HUES48 (cell line): Measurements from ENCODE around the gene PEX5.
A peak's percentile ranks its signal among the peaks of the same experiment; 100 is the strongest.
"Not testable (repeated sequence)": the region's sequence is repeated elsewhere in the genome, so short reads cannot be mapped to it uniquely, and the experiment has no call there.

Source experiments
- H3K27ac ChIP-seq: one replicate; pipeline ENCODE4 v1.7.0; 2013; ENCODE audit warnings: low read depth, low read length, inconsistent platforms
- H3K27me3 ChIP-seq: 2 replicates; pipeline ENCODE4 v1.6.1; 2013; ENCODE audit warnings: mild to moderate bottlenecking, low read length; ENCODE audit not compliant: control insufficient read depth, insufficient read depth
- H3K36me3 ChIP-seq: 2 replicates; pipeline ENCODE4 v1.6.1; 2013; ENCODE audit warnings: low read length; ENCODE audit not compliant: control insufficient read depth, insufficient read depth
- H3K4me1 ChIP-seq: 2 replicates; pipeline ENCODE4 v1.6.1; 2013; ENCODE audit warnings: mild to moderate bottlenecking, low read length; ENCODE audit not compliant: control insufficient read depth, insufficient read depth
- H3K4me3 ChIP-seq: 2 replicates; pipeline ENCODE4 v1.5.1; 2013; ENCODE audit warnings: mild to moderate bottlenecking, low read depth, low read length
- H3K9ac ChIP-seq: 2 replicates; pipeline ENCODE4 v1.6.1; 2013; ENCODE audit warnings: mild to moderate bottlenecking, low read depth, low read length, moderate library complexity
- H3K9me3 ChIP-seq: 2 replicates; pipeline ENCODE4 v1.6.1; 2013; ENCODE audit warnings: low read length; ENCODE audit not compliant: control insufficient read depth, insufficient read depth

Gene PEX5

DNA sequence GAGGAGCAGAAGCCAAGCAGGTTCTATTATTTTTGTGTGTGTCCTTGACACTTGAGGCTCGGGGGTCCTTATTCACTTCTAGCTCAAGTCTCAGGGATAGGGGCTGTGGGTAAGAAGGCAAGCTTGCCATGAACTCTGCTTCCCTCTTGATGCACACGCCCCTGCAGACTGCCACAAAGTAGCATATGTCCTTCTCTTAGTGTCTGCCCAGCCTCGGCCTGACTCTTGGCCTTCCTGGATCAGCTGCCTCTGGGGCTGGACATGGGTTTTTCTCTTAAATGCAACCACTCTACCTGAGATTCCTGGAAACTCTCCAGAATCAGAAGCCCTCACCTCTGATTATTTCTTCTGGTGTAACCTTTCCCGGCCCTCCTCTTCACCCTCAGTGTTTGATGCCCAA is 28.2 kb upstream of the PEX5 start:
- Histone ChIP-seq H3K4me3 (no peak overlapping the region), H3K27me3 (no peaks in the 10 kb centered on the region), H3K4me1 (no peaks in the 10 kb centered on the region), H3K9me3 (peaks cover 11% of the 10 kb centered on the region), H3K36me3 (no peaks in the 10 kb centered on the region), H3K27ac (no peak overlapping the region), H3K9ac (no peak overlapping the region)

DNA sequence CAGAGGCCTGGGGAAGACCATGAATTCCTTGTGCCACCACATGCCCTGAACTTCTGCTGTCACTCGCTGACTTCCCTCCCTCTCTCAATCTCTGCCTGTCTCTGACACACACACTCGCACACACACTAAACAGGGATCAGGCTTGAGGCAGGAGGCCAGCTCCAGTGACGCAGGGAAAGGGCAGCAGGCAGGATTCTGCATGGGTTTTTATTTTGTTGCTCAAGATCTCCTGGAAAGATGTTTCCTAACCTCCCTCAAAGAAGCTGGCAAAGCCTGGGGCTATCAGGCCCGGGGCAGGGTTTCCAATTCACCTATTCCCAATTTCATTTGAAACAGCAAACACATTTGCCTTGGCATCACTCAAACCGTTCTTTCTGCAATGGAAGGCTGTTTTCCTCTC is 27.7 kb upstream of the PEX5 start:
- H3K4me1 ChIP-seq = no peaks in the 10 kb centered on the region
- no peaks in the 10 kb centered on the region for H3K36me3 ChIP-seq
- no peaks in the 10 kb centered on the region for H3K27me3 ChIP-seq
- H3K9ac ChIP-seq = no peak overlapping the region
- H3K4me3 ChIP-seq = no peak overlapping the region
- no peak overlapping the region for H3K27ac ChIP-seq
- peaks cover 15% of the 10 kb centered on the region for H3K9me3 ChIP-seq

DNA sequence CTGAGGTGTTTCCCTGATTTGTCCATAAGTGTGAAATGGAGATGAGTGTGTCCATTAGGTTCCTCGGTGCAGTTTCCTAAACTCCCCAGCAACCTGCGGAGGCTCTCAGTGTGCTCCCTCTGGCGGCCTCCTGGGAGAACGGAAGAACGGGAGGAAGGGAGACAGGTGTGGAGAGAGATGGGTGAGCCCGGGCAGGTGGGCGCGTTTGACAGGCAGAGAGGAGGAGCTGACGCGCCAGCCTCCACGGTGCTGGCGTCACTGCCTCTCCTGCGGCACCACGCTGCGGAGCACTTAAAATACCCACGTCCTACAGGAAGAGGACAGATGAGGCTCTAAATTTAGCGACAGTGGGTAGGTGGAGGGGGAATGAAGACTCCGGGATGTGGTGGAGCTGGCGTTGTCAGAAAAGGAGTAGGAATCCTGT is 26.8 kb upstream of the PEX5 start:
- no peaks in the 10 kb centered on the region for H3K4me1 ChIP-seq
- peaks cover 24% of the 10 kb centered on the region for H3K9me3 ChIP-seq
- no peak overlapping the region for H3K4me3 ChIP-seq
- H3K9ac ChIP-seq = no peak overlapping the region
- no peaks in the 10 kb centered on the region for H3K27me3 ChIP-seq
- H3K27ac ChIP-seq = no peak overlapping the region
- H3K36me3 ChIP-seq = no peaks in the 10 kb centered on the region

DNA sequence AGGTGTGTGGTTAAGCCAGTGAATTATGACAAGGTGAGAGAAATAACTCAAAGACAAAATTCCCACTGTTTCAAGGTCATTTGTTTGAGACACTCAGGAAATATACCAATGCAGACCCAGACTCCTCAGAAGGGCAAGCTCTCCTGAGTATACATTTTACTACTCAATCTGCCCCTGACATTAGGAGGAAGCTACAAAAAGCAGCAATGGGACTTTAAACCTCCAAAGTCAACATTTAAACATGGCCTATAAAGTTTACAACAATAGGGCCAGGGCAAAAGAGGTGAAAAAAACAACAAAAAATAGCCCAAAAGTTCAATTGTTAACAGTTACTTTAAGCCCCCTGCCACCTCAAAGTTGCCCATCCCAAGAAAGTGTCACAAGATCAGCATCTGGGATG is 19.5 kb upstream of the PEX5 start:
- peaks cover 77% of the 10 kb centered on the region for H3K9me3 ChIP-seq
- no peak overlapping the region for H3K9ac ChIP-seq
- no peak overlapping the region for H3K4me3 ChIP-seq
- H3K36me3 ChIP-seq = no peaks in the 10 kb centered on the region
- no peak overlapping the region for H3K27ac ChIP-seq
- no peaks in the 10 kb centered on the region for H3K27me3 ChIP-seq
- no peaks in the 10 kb centered on the region for H3K4me1 ChIP-seq

DNA sequence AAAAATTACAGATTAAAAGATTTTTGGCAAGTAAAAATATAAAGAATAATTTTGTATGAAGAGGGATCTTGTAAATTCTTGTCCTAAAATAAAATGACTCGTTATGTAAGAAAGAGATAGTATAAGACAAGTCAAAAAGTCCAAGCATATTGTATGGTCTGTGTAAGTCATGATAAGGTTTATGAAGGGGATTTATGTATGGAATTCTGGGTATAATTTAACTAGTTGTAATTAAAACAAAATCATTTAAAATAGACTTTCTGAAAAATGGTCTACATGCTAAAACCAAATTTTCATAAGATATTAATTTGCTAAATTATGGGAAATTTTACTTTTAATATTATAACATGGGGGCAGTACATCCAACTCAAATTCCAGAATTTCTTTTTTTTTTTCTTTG is 17.6 kb upstream of the PEX5 start:
- Histone ChIP-seq H3K4me3 (no peak overlapping the region), H3K9me3 (peaks cover 79% of the 10 kb centered on the region)

DNA sequence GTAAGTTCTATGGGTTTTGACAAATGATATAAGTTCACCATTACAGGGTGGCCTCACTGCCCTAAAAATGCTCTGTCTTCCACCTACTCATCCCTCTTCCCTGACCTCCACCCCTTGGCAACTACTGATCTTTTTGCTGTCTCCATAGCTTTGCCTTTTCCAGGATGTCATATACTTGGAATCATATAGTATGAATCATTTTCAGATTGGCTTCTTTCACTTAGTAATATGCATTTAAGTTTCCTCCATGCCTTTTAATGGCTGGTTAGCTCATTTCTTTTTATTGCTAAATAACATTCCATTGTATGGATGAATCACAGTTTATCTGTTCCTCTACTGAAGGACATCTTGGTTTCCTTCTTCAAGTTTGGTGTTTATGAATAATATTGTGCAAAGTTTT is 14.0 kb upstream of the PEX5 start:
- Histone ChIP-seq H3K4me1 (no peaks in the 10 kb centered on the region), H3K36me3 (no peaks in the 10 kb centered on the region), H3K4me3 (no peak overlapping the region), H3K9me3 (peaks cover 53% of the 10 kb centered on the region), H3K27ac (no peak overlapping the region), H3K27me3 (no peaks in the 10 kb centered on the region), H3K9ac (no peak overlapping the region)

More for the DNA sequence above, 17.6 kb upstream of the PEX5 start:
- Histone ChIP-seq H3K36me3 (no peaks in the 10 kb centered on the region), H3K27ac (no peak overlapping the region), H3K4me1 (no peaks in the 10 kb centered on the region), H3K9ac (no peak overlapping the region), H3K27me3 (no peaks in the 10 kb centered on the region)

DNA sequence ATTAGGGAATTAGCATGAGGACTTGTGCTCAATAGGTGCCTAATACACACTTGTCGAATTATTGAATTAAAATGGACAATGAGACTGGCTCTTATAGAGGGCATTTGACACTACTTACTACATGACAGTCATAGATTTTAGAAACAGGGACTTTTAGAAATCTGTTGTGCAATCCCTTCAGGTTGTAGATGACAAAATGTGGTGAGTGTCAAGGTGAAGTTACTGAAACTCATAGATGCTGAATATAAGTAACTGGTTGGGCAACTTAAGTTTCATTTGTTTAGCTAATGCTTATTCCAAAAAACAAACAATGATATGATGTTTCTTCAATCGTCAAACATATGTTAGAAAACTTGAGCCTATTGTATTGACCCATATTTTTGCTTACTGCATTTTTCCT is 12.9 kb upstream of the PEX5 start:
- H3K27ac ChIP-seq = no peak overlapping the region
- no peak overlapping the region for H3K9ac ChIP-seq
- H3K4me3 ChIP-seq = no peak overlapping the region
- H3K9me3 ChIP-seq = peaks cover 46% of the 10 kb centered on the region
- no peaks in the 10 kb centered on the region for H3K27me3 ChIP-seq
- H3K36me3 ChIP-seq = no peaks in the 10 kb centered on the region
- H3K4me1 ChIP-seq = no peaks in the 10 kb centered on the region

DNA sequence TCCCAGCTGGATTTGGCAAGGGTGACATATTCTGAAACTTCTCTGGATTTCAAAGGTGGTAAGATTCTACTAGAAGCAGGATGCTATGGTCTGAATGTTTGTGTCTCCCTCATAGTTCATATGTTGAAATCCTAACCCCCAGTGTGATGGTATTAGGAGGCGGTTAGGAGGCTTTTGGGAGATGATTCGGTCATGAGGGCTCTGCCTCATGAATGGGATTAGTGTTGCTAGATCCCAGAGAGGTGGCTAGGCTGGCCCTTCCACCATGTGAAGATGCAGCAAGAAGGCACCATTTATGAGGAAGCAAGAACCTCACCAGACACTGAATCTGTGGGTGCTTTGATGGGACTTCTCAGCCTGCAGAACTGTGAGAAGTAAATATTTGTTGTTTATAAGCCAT is 11.0 kb upstream of the PEX5 start:
- Histone ChIP-seq H3K4me3 (no peak overlapping the region), H3K9me3 (peaks cover 31% of the 10 kb centered on the region), H3K27me3 (no peaks in the 10 kb centered on the region), H3K27ac (no peak overlapping the region), H3K9ac (no peak overlapping the region), H3K4me1 (no peaks in the 10 kb centered on the region), H3K36me3 (no peaks in the 10 kb centered on the region)

DNA sequence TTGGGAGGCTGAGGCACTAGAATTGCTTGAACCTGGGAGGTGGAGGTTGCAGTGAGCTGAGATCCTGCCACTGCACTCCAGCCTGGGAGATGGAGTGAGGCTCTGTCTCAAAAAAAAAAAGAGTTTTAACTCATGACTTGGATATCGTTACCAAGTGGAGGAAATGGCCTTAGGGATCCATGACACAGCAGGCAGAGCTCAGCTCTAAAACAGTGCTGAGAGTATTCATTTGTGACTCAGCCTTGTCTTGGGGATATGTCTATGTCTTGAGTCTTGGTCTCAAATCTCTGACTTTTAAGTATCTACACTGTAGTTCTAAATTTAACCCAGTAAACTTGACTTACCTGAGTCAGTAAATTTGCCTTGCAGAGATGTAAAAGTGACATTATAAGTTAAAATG is 8.8 kb upstream of the PEX5 start:
- H3K4me3 ChIP-seq = no peak overlapping the region
- H3K27me3 ChIP-seq = no peaks in the 10 kb centered on the region
- H3K27ac ChIP-seq = no peak overlapping the region
- H3K9ac ChIP-seq = no peak overlapping the region
- no peaks in the 10 kb centered on the region for H3K4me1 ChIP-seq
- H3K36me3 ChIP-seq = no peaks in the 10 kb centered on the region
- H3K9me3 ChIP-seq = peaks cover 17% of the 10 kb centered on the region

DNA sequence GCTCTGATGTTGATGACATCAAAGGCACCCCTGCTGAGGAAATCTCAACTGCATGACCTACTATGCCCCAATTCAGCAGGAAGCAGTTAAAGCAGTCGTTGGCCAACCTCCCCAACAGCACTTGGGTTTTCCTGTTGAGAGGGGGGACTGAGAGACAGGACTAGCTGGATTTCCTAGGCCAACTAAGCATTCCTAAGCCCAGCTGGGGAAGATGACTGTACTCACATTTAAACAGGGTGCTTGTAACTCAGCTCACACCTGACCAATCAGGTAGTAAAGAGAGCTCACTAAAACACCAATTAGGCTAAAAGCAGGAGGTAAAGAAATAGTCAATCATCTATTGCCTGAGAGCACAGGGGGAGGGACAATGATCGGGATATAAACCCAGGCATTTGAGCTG is 3.4 kb upstream of the PEX5 start:
- not testable (repeated sequence) for H3K27me3 ChIP-seq, H3K4me3 ChIP-seq, H3K9ac ChIP-seq, H3K9me3 ChIP-seq, H3K27ac ChIP-seq, H3K36me3 ChIP-seq
- peaks cover 15% of the 10 kb centered on the region for H3K4me1 ChIP-seq

DNA sequence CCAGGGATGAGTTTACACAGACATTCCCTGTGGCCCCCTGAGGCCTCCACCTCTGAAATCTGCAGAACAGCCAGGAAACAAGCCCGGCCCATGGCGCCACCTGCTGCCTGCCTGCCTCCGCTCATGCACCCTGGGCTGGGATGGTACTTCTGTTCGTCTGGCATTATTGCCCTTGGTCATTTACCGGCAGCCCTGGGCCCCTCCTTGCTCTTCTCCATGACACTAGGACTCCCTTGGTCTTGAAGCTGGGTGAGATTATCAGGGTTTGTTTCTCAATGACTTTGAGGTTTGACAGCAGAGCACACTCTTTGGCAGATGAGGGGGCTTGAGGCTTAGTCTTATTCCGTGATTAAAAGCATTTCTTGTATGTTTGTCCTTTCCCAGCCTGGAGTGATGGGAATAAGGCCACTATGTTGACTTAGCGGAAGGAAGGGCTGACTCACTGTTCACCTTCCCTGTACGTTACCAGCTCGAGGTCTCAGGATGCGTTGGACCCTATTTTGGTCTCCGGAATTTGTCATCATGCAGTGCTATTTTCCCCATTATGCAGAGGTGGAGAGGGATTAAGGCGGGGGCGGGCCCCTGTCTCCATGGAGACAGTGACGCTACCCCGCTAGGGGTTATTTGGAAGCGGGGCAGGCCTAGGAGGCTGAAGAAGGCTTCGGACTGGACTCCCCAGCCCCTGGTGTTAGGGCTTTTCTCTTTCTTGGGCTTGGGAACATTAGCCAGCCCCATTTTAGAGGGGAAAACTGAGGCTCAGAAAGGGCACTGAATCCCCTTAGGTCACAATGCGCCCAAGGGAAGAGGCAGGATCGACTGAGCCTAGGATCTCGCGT is 706 bp upstream of the PEX5 start:
- H3K4me3 ChIP-seq = peak overlapping the region; percentile 79
- H3K27me3 ChIP-seq = no peaks in the 10 kb centered on the region
- peak overlapping the region; percentile 69 for H3K27ac ChIP-seq
- peaks cover 15% of the 10 kb centered on the region for H3K4me1 ChIP-seq
- peaks cover 26% of the 10 kb centered on the region for H3K36me3 ChIP-seq
- H3K9ac ChIP-seq = no peak overlapping the region
- no peaks in the 10 kb centered on the region for H3K9me3 ChIP-seq
